GM12878 (cell line): ENCODE measurements around the gene CDX1. TPM values are rescaled to one million over a fixed set of nuclear protein-coding genes. Genes with fewer than 3 reads are reported as not detected.
A peak's percentile ranks its signal among the peaks of the same experiment; 100 is the strongest.

Experiments used
- ATAC-seq: fragments of 200-7000 bp; cut with Tn5 transposase; 3 replicates; pipeline ENCODE4 v1.9.1; 2020; ENCODE audit warnings: mild to moderate bottlenecking, moderate library complexity
- BruUV-seq: library from RNA; stranded (reverse); fragments of 400-500 nt; replicated peaks from 2 replicates; lab custom pipeline; 2021; lab: Mats Ljungman, UMichigan
- CTCF ChIA-PET: fragments of 300-600 bp; sonication (Branson Sonifier 250); formaldehyde crosslinking; extraction: SDS; loops from one replicate; lab custom pipeline; 2021; ENCODE audit warnings: inconsistent platforms; lab: Yijun Ruan, JAX
- POLR2A ChIA-PET: fragments of 350-600 bp; formaldehyde crosslinking; extraction: SDS; loops from one replicate; lab custom pipeline; 2021; ENCODE audit warnings: inconsistent platforms; lab: Charles Lee
- RAD21 ChIA-PET: fragments of 300-600 bp; sonication (Branson Sonifier 250); formaldehyde crosslinking; loops from one replicate; lab custom pipeline; 2023; ENCODE audit warnings: antibody characterized with exemption; ENCODE audit not compliant: unreplicated experiment; lab: Charles Lee
- SMC1A ChIA-PET: fragments of 300-600 bp; sonication (Branson Sonifier 250); formaldehyde crosslinking; loops from one replicate; lab custom pipeline; 2023; ENCODE audit not compliant: unreplicated experiment, uncharacterized antibody; lab: Charles Lee
- DNase-seq: peaks from one replicate; pipeline ENCODE4 v3.0.0-alpha.2; 2011; ENCODE audit warnings: low read depth, low spot score
- FAIRE-seq: peaks from 3 replicates; lab custom pipeline; 2011; peaks lifted over from hg19 to GRCh38; lab: Jason Lieb, UNC
- H2AFZ ChIP-seq: 2 replicates; pipeline ENCODE4 v1.6.0; 2011; ENCODE audit warnings: low read depth, low read length, control low read depth; ENCODE audit not compliant: control insufficient read depth
- H3K27ac ChIP-seq: 2 replicates; pipeline ENCODE4 v1.5.1; 2011; ENCODE audit warnings: control low read depth; ENCODE audit not compliant: control insufficient read depth, insufficient read depth
- H3K27me3 ChIP-seq, 2 experiments: replicated peaks in 1 of 2; 2 replicates each; pipeline versions ENCODE4 v1.6.0 to v1.6.1; 2011; ENCODE audit warnings: low read length in 1 of 2; ENCODE audit not compliant: control insufficient read depth in 2 of 2, insufficient read depth in 2 of 2
- H3K36me3 ChIP-seq, 2 experiments: 2 replicates each; pipeline ENCODE4 v1.5.1; 2011; ENCODE audit warnings: low read length in 1 of 2; ENCODE audit not compliant: control insufficient read depth in 2 of 2, insufficient read depth in 2 of 2
- H3K4me1 ChIP-seq: 2 replicates; pipeline ENCODE4 v1.6.1; 2011; ENCODE audit warnings: mild to moderate bottlenecking, low read length, moderate library complexity, mixed read lengths; ENCODE audit not compliant: control insufficient read depth, insufficient read depth
- H3K4me2 ChIP-seq: 2 replicates; pipeline ENCODE4 v1.6.0; 2011; ENCODE audit warnings: control low read depth; ENCODE audit not compliant: control insufficient read depth, insufficient read depth
- H3K4me3 ChIP-seq: fragments of 200-600 bp; sonication (generic); 2 replicates; pipeline ENCODE4 v1.5.1; 2016
- H3K79me2 ChIP-seq: 2 replicates; pipeline ENCODE4 v1.6.0; 2011; ENCODE audit warnings: low read length; ENCODE audit not compliant: control insufficient read depth, insufficient read depth
- H3K9ac ChIP-seq: 2 replicates; pipeline ENCODE4 v1.8.0; 2011; ENCODE audit warnings: low read length, control low read depth, mixed read lengths; ENCODE audit not compliant: control insufficient read depth, insufficient read depth
- H3K9me3 ChIP-seq: replicated peaks from 3 replicates; pipeline ENCODE4 v1.5.1; 2011; ENCODE audit warnings: mild to moderate bottlenecking, low read length; ENCODE audit not compliant: control insufficient read depth, insufficient read depth
- H4K20me1 ChIP-seq: 2 replicates; pipeline ENCODE4 v1.6.0; 2011; ENCODE audit not compliant: control insufficient read depth, insufficient read depth
- CBX5 ChIP-seq: sonication (generic); IDR thresholded peaks from 2 replicates; pipeline ENCODE4 v1.6.1; 2016; ENCODE audit warnings: low read depth, moderate library complexity, mild to moderate bottlenecking, inconsistent platforms
- CEBPZ ChIP-seq: fragments of 150-350 bp; IDR thresholded peaks from 2 replicates; pipeline ENCODE4 v1.6.1; 2016; ENCODE audit warnings: low read depth, low read length
- NFXL1 ChIP-seq: fragments of 450-650 bp; IDR thresholded peaks from 2 replicates; pipeline ENCODE4 v1.6.1; 2017; ENCODE audit warnings: antibody characterized with exemption, mild to moderate bottlenecking, borderline replicate concordance
- PAX5 ChIP-seq: IDR thresholded peaks from 2 replicates; pipeline ENCODE4 v1.6.1; 2011; ENCODE audit warnings: low read depth, low read length, borderline replicate concordance
- SMAD1 ChIP-seq: fragments of 450-650 bp; IDR thresholded peaks from 2 replicates; pipeline ENCODE4 v1.6.1; 2018; ENCODE audit warnings: mild to moderate bottlenecking, low read depth; ENCODE audit not compliant: partially characterized antibody
- TCF7 ChIP-seq: IDR thresholded peaks from 2 replicates; pipeline ENCODE4 v1.6.1; 2014; ENCODE audit warnings: antibody characterized with exemption, borderline replicate concordance
- YY1 ChIP-seq: IDR thresholded peaks from 2 replicates; pipeline ENCODE4 v1.6.1; 2011; ENCODE audit warnings: low read depth, mild to moderate bottlenecking, low read length
- ZNF384 ChIP-seq: IDR thresholded peaks from 2 replicates; pipeline ENCODE4 v1.6.1; 2012; ENCODE audit warnings: low read depth, mild to moderate bottlenecking, low read length, improper control_type of control experiment, borderline replicate concordance
- ZNF592 ChIP-seq: fragments of 450-650 bp; IDR thresholded peaks from 2 replicates; pipeline ENCODE4 v1.6.1; 2017; ENCODE audit warnings: mild to moderate bottlenecking, moderate library complexity
- WGBS: methylation state at CpG from one replicate; pipeline ENCODE4 v1.1.6; 2016; ENCODE audit warnings: low lambda C conversion rate; ENCODE audit not compliant: insufficient replicate concordance, insufficient coverage; ENCODE audit errors: missing lambda C conversion rate; 5-methylcytosine and 5-hydroxymethylcytosine counted together
- in situ Hi-C: fragments of 300-500 bp; cut with MboI; formaldehyde crosslinking; loops from 9 replicates; pipeline ENCODE4 v1.14.3; 2018; ENCODE audit warnings: mixed read lengths
- intact Hi-C: fragments of 100-400 bp; cut with micrococcal nuclease; formaldehyde crosslinking; loops from one replicate; pipeline ENCODE4 v1.14.2; 2022; ENCODE audit not compliant: unreplicated experiment
- polyA plus RNA-seq, 11 experiments: library from polyadenylated mRNA; depleted of rRNA in 4 of 11; unstranded in 6 of 11; stranded (reverse) in 5 of 11; fragments of >200 nt; fragmentation: Nextera tagmentation in 4 of 11; fragmentation: Illumina TruSeq in 1 of 11; extraction: Ambion mirVana in 4 of 11; extraction: Trizol in 1 of 11; gene quantifications; 1 replicate in 1 of 11; 2 replicates in 10 of 11; pipeline versions ENCODE4 v1.2.1 to v1.2.3, GENCODE V29; 2011 to 2016; ENCODE audit warnings: inconsistent platforms in 2 of 11, missing spikeins in 2 of 11, low read depth in 1 of 11
- total RNA-seq, 4 experiments: library from RNA; depleted of rRNA in 3 of 4; stranded (reverse); fragments of >200 nt in 3 of 4; fragmentation: Illumina TruSeq in 1 of 4; extraction: Trizol in 1 of 4; gene quantifications; 2 replicates each; pipeline versions ENCODE4 v1.2.1 to v1.2.3, GENCODE V29; 2013 to 2021

CDX1 gene
- total and polyA plus RNA-seq, 10 of the 15 experiments (the other 5 are each of a cell fraction or from before 2014, with no cell fraction given) = not detected

GRCh38 chr5:150161242-150162141, 5.1 kb upstream of the CDX1 start (continued):
- TF ChIP-seq YY1 = 0 out of 2 replicates have a peak, but pooled peaks have one; percentile 31
- TF ChIP-seq, all 136 proteins: peak for 9

- intact Hi-C loops (no loop called here), in situ Hi-C loops (no loop called here)
- no peak overlapping the region for H3K4me3 ChIP-seq
- no peak overlapping the region for H3K4me2 ChIP-seq
- RAD21 ChIA-PET = interaction anchor here (0.9 to 1.9 kb wide), 6 partner anchors 13 to 274 kb away, joined by 3 to 8 read pairs (median 4); no protein-coding TSS in a partner anchor
- WGBS = 0% methylated on average over 2 of the region's 3 CpGs
- no peaks in the 10 kb centered on the region for H3K36me3 ChIP-seq
- CTCF ChIA-PET = interaction anchor here (0.7 to 6.7 kb wide), 14 partner anchors 9 to 274 kb away, joined by 3 to 68 read pairs (median 4); no protein-coding TSS in a partner anchor
- ATAC-seq (no peak), FAIRE-seq (no peak), DNase-seq (no peak)
- BruUV-seq = no TSS peak
- no peaks in the 10 kb centered on the region for H3K9me3 ChIP-seq
- H4K20me1 ChIP-seq = no peaks in the 10 kb centered on the region
- TF ChIP-seq PAX5 (no peak), NFXL1 (no peak), TCF7 (no peak), CEBPZ (no peak), ZNF384 (no peak), SMAD1 (no peak), CBX5 (no peak), ZNF592 (no peak)
- SMC1A ChIA-PET = interaction anchor here (0.9 to 1.8 kb wide), 7 partner anchors 11 to 56 kb away, joined by 3 to 10 read pairs (median 3); no protein-coding TSS in a partner anchor
- no peak overlapping the region for H3K27ac ChIP-seq
- H3K27me3 ChIP-seq = no peaks in the 10 kb centered on the region; a peak in 1 of 4 replicates
- POLR2A ChIA-PET = interaction anchor here (0.6 kb wide), 1 partner anchor 256 kb away, joined by 3 read pairs; no protein-coding TSS in a partner anchor
- peaks cover 9% of the 10 kb centered on the region for H3K4me1 ChIP-seq
- no peak overlapping the region for H3K9ac ChIP-seq
- no peaks in the 10 kb centered on the region for H3K79me2 ChIP-seq
- no peak overlapping the region for H2AFZ ChIP-seq
Observed at GRCh38 chr5:150162142-150162513, 4.5 kb upstream of the CDX1 start.
